ENCODE measurements around the gene KRTAP9-4.
"Not testable (repeated sequence)": the region's sequence is repeated elsewhere in the genome, so short reads cannot be mapped to it uniquely, and the experiment has no call there.

KRTAP9-4 gene

GRCh38 chr17:41249637-41250240 lies at the start of gene KRTAP9-4:
Gene KRTAP9-4 (plus strand): TSS chr17:41249687. CDS start chr17:41249721, 34 bp downstream.
- H3K4me3 Mint-ChIP-seq; H3K27ac Mint-ChIP-seq; H3K4me1 Mint-ChIP-seq (ENCODE audit: low read depth); H3K9me3 Mint-ChIP-seq; H3K36me3 Mint-ChIP-seq (ENCODE audit: low read depth): not testable (repeated sequence)
- peaks cover 20% of the 10 kb centered on the region for H3K27me3 Mint-ChIP-seq (ENCODE audit: low read depth)

- H3K9me3 Mint-ChIP-seq, result no peaks in the 10 kb centered on the region
- no peak overlapping the region for H3K27ac Mint-ChIP-seq
- H3K4me3 Mint-ChIP-seq, result no peak overlapping the region
- peaks cover 14% of the 10 kb centered on the region for H3K27me3 Mint-ChIP-seq (ENCODE audit: low read depth)
- H3K4me1 Mint-ChIP-seq (ENCODE audit: low read depth), result no peaks in the 10 kb centered on the region
- no peaks in the 10 kb centered on the region for H3K36me3 Mint-ChIP-seq (ENCODE audit: low read depth)
Observed at GRCh38 chr17:41211845-41212466, 37.5 kb upstream of the KRTAP9-4 start.

DNA sequence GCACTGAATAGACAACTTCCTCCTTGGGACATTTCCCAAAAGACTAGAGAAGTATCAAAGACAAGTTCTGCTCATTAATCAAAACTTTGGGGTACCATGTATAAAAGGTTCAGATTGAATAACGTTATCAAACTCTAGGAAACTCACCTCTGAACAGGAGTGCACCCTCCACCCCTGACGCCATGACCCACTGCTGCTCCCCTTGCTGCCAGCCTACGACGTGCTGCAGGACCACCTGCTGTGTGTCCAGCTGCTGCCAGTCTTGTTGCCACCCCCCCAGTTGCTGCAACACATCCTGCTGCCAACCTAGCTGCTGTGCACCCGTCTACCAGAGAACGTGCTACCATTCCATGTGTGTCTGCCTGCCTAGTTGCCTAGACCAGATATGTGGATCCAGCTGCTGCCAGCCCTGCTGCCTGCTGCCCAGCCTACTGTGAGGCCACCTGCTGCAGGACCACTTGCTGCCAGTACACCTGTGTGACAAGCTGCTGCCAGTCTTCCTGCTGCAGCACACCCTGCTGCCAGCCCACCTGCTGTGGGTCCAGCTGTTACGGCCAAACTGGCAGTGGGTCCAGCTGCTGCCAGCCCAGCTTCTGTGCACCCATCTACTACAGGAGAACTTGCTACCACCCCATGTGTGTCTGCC lies 36.8 kb upstream of the KRTAP9-4 start:
- Mint-ChIP-seq H3K9me3 (no peaks in the 10 kb centered on the region), H3K27me3 (ENCODE audit: low read depth) (peaks cover 14% of the 10 kb centered on the region), H3K4me3 (no peak overlapping the region), H3K36me3 (ENCODE audit: low read depth) (no peaks in the 10 kb centered on the region), H3K27ac (no peak overlapping the region), H3K4me1 (ENCODE audit: low read depth) (no peaks in the 10 kb centered on the region)

GRCh38 chr17:41215681-41216080 lies 33.8 kb upstream of the KRTAP9-4 start:
- Mint-ChIP-seq H3K4me1 (ENCODE audit: low read depth) (no peaks in the 10 kb centered on the region), H3K27ac (no peak overlapping the region), H3K9me3 (peaks cover 6% of the 10 kb centered on the region), H3K27me3 (ENCODE audit: low read depth) (no peaks in the 10 kb centered on the region), H3K4me3 (no peak overlapping the region), H3K36me3 (ENCODE audit: low read depth) (no peaks in the 10 kb centered on the region)

DNA sequence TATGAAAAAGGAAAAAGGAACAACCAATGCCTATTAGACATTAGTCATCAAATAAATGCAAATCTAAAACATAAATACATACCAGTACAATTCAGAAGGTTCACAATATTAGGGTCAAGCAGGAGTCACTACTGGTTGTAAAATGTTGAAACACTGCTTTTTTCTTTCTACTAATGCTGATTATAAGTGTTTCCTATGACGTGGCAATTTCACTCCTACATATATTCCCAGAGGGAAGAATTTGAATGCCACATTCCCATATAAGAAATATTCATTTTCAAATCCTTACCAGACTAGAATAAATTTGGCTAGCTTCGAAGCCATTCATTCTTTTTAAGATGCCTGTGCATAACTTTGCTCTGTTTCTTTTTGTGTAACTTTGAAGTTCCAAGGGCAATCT lies 25.7 kb upstream of the KRTAP9-4 start:
- Mint-ChIP-seq H3K4me3 (no peak overlapping the region), H3K36me3 (ENCODE audit: low read depth) (no peaks in the 10 kb centered on the region), H3K27me3 (ENCODE audit: low read depth) (peaks cover 13% of the 10 kb centered on the region), H3K27ac (no peak overlapping the region), H3K9me3 (peaks cover 6% of the 10 kb centered on the region), H3K4me1 (ENCODE audit: low read depth) (no peaks in the 10 kb centered on the region)

DNA sequence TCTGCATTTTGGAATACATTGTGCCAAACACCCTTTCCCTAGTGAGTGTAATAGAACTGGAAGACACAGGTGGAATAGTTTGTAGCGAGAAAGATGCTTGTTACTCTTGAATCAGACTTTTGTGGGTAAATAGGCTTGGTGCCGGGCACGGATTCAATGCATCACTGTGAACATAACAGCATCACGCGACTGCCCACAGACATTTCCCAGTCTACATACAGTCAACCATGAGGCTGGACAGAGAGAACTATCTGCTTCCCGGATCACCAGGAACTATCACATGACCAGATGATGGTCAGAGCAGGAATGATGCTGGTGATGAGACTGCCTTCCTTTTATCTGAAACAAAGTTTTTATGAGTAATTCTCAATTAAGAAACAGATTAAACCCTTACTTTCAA lies 23.4 kb upstream of the KRTAP9-4 start:
- Mint-ChIP-seq H3K9me3 (no peaks in the 10 kb centered on the region), H3K36me3 (ENCODE audit: low read depth) (no peaks in the 10 kb centered on the region), H3K4me3 (no peak overlapping the region), H3K27ac (no peak overlapping the region), H3K4me1 (ENCODE audit: low read depth) (no peaks in the 10 kb centered on the region), H3K27me3 (ENCODE audit: low read depth) (peaks cover 16% of the 10 kb centered on the region)

DNA sequence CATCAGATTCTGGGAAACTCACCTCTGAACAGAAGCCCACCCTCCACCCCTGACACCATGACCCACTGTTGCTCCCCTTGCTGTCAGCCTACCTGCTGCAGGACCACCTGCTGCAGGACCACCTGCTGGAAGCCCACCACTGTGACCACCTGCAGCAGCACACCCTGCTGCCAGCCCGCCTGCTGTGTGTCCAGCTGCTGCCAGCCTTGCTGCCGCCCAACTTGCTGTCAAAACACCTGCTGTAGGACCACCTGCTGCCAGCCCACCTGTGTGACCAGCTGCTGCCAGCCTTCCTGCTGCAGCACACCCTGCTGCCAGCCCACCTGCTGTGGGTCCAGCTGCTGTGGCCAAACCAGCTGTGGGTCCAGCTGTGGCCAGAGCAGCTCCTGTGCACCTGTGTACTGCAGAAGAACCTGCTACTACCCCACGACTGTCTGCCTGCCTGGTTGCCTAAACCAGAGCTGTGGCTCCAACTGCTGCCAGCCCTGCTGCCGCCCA lies 22.8 kb upstream of the KRTAP9-4 start, which contains the start of gene KRTAP9-2:
KRTAP9-2 (plus strand) TSS at position 51 of the 498 bp plus-strand sequence; CDS start at position 58, 7 bp downstream.
- peaks cover 16% of the 10 kb centered on the region for H3K27me3 Mint-ChIP-seq (ENCODE audit: low read depth)
- not testable (repeated sequence) for H3K27ac Mint-ChIP-seq; H3K9me3 Mint-ChIP-seq; H3K4me1 Mint-ChIP-seq (ENCODE audit: low read depth); H3K4me3 Mint-ChIP-seq; H3K36me3 Mint-ChIP-seq (ENCODE audit: low read depth)

GRCh38 chr17:41230094-41230493 lies 19.4 kb upstream of the KRTAP9-4 start:
- Mint-ChIP-seq H3K27me3 (ENCODE audit: low read depth) (peaks cover 12% of the 10 kb centered on the region), H3K36me3 (ENCODE audit: low read depth) (no peaks in the 10 kb centered on the region), H3K9me3 (no peaks in the 10 kb centered on the region), H3K4me1 (ENCODE audit: low read depth) (no peaks in the 10 kb centered on the region), H3K4me3 (no peak overlapping the region), H3K27ac (no peak overlapping the region)

DNA sequence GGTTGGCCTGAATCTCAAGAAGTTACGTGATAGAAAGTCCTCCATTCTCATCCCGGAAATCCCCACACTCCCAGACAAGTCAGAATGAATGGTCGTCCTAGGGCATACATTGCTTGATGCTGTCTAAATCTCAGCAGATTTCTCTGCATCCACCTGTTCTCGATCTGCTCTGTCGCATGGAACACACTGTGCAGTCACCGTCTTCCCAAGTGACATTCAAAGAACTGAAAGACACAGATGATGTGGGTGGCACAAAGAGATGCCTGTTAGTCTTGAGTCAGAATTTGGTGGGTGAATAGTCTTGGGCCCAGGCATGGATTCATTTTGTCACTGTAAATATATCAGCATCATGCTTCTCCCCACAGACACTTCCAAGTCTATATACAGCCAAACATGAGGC lies 17.8 kb upstream of the KRTAP9-4 start:
- no peak overlapping the region for H3K27ac Mint-ChIP-seq
- no peaks in the 10 kb centered on the region for H3K4me1 Mint-ChIP-seq (ENCODE audit: low read depth)
- H3K9me3 Mint-ChIP-seq, result no peaks in the 10 kb centered on the region
- peaks cover 12% of the 10 kb centered on the region for H3K27me3 Mint-ChIP-seq (ENCODE audit: low read depth)
- no peaks in the 10 kb centered on the region for H3K36me3 Mint-ChIP-seq (ENCODE audit: low read depth)
- H3K4me3 Mint-ChIP-seq, result no peak overlapping the region

DNA sequence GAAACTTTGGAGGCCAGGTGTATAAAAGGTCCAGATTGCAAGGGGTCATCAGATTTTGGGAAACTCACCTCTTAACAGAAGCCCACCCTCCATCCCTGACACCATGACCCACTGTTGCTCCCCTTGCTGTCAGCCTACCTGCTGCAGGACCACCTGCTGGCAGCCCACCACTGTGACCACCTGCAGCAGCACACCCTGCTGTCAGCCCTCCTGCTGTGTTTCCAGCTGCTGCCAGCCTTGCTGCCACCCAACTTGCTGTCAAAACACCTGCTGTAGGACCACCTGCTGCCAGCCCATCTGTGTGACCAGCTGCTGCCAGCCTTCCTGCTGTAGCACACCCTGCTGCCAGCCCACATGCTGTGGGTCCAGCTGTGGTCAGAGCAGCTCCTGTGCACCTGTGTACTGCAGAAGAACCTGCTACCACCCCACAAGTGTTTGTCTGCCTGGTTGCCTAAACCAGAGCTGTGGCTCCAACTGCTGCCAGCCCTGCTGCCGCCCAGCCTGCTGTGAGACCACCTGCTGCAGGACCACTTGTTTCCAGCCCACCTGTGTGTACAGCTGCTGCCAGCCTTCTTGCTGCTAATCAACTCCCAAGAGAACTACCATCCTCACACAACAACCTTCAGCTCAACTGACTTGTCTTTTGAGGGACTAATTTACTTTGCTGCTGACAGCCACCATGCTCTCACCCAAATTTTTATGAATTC lies 16.9 kb upstream of the KRTAP9-4 start, which contains the start of gene KRTAP9-3:
KRTAP9-3 (plus strand) TSS at position 51 of the 707 bp plus-strand sequence; CDS start at position 104, 53 bp downstream.
- H3K27ac Mint-ChIP-seq; H3K36me3 Mint-ChIP-seq (ENCODE audit: low read depth); H3K9me3 Mint-ChIP-seq; H3K4me1 Mint-ChIP-seq (ENCODE audit: low read depth); H3K4me3 Mint-ChIP-seq: not testable (repeated sequence)
- peaks cover 12% of the 10 kb centered on the region for H3K27me3 Mint-ChIP-seq (ENCODE audit: low read depth)

GRCh38 chr17:41237116-41237515 lies 12.4 kb upstream of the KRTAP9-4 start:
- not testable (repeated sequence) for H3K4me3 Mint-ChIP-seq; H3K9me3 Mint-ChIP-seq; H3K36me3 Mint-ChIP-seq (ENCODE audit: low read depth); H3K4me1 Mint-ChIP-seq (ENCODE audit: low read depth); H3K27ac Mint-ChIP-seq; H3K27me3 Mint-ChIP-seq (ENCODE audit: low read depth)

DNA sequence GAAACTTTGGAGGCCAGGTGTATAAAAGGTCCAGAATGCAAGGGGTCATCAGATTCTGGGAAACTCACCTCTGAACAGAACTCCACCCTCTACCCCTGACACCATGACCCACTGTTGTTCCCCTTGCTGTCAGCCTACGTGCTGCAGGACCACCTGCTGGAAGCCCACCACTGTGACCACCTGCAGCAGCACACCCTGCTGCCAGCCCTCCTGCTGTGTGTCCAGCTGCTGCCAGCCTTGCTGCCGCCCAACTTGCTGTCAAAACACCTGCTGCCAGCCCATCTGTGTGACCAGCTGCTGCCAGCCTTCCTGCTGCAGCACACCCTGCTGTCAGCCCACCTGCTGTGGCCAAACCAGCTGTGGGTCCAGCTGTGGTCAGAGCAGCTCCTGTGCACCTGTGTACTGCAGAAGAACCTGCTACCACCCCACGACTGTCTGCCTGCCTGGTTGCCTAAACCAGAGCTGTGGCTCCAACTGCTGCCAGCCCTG lies 11.5 kb upstream of the KRTAP9-4 start, which contains the start of gene KRTAP9-8:
KRTAP9-8 (plus strand) TSS at position 51 of the 489 bp plus-strand sequence; CDS start at position 104, 53 bp downstream.
- H3K9me3 Mint-ChIP-seq; H3K27ac Mint-ChIP-seq; H3K4me3 Mint-ChIP-seq; H3K27me3 Mint-ChIP-seq (ENCODE audit: low read depth); H3K4me1 Mint-ChIP-seq (ENCODE audit: low read depth); H3K36me3 Mint-ChIP-seq (ENCODE audit: low read depth): not testable (repeated sequence)

- H3K27ac Mint-ChIP-seq, result not testable (repeated sequence)
Observed at GRCh38 chr17:41246995-41247787, 2.3 kb upstream of the KRTAP9-4 start.

GRCh38 chr17:41251261-41251660 lies 1.8 kb downstream of the KRTAP9-4 start:
- Mint-ChIP-seq H3K4me3 (no peak overlapping the region), H3K36me3 (ENCODE audit: low read depth) (no peaks in the 10 kb centered on the region), H3K4me1 (ENCODE audit: low read depth) (no peaks in the 10 kb centered on the region), H3K9me3 (no peaks in the 10 kb centered on the region), H3K27me3 (ENCODE audit: low read depth) (peaks cover 25% of the 10 kb centered on the region), H3K27ac (no peak overlapping the region)

More at GRCh38 chr17:41246995-41247787, 2.3 kb upstream of the KRTAP9-4 start:
- H3K27me3 Mint-ChIP-seq (ENCODE audit: low read depth), result peaks cover 13% of the 10 kb centered on the region
- H3K4me1 Mint-ChIP-seq (ENCODE audit: low read depth); H3K4me3 Mint-ChIP-seq; H3K9me3 Mint-ChIP-seq; H3K36me3 Mint-ChIP-seq (ENCODE audit: low read depth): not testable (repeated sequence)

All from T-helper 1 cell treated with Interleukin-12 subunit alpha and Interleukin-12 subunit beta and Interleukin-4 antibody, amounts not matched to agents 30 μg/mL and 1 μg/mL, for 36 hours (primary cell).